Subcutaneous abdominal adipose tissue (tissue), 5 donors: ENCODE results near the gene GCSH.

Experiments used
- H3K27ac ChIP-seq: one replicate; pipeline ENCODE4 v1.7.0; 2013; ENCODE audit warnings: low read depth, mild to moderate bottlenecking, inconsistent platforms, low read length, moderate library complexity
- H3K27me3 ChIP-seq, 5 donors: one replicate each; pipeline ENCODE4 v1.7.0; 2013; ENCODE audit warnings: low read length in 5 of 5, inconsistent platforms in 1 of 5; ENCODE audit not compliant: control insufficient read depth in 5 of 5, insufficient read depth in 4 of 5
- H3K36me3 ChIP-seq, 5 donors: one replicate each; pipeline ENCODE4 v1.7.0; 2013; ENCODE audit warnings: low read length in 5 of 5; ENCODE audit not compliant: control insufficient read depth in 5 of 5, insufficient read depth in 5 of 5
- H3K4me1 ChIP-seq, 5 donors: one replicate each; pipeline ENCODE4 v1.7.0; 2013; ENCODE audit warnings: low read length in 5 of 5, mild to moderate bottlenecking in 3 of 5, moderate library complexity in 1 of 5; ENCODE audit not compliant: control insufficient read depth in 5 of 5, insufficient read depth in 5 of 5
- H3K4me3 ChIP-seq, 5 donors: one replicate each; pipeline ENCODE4 v1.7.0; 2013; ENCODE audit warnings: low read length in 5 of 5, low read depth in 1 of 5
- H3K9ac ChIP-seq, 5 donors: one replicate each; pipeline ENCODE4 v1.7.0; 2013; ENCODE audit warnings: low read length in 5 of 5, mild to moderate bottlenecking in 4 of 5, moderate library complexity in 3 of 5
- H3K9me3 ChIP-seq, 5 donors: one replicate each; pipeline ENCODE4 v1.7.0; 2013; ENCODE audit warnings: low read length in 5 of 5; ENCODE audit not compliant: control insufficient read depth in 5 of 5
- donor health status: healthy.
- donor health status: healthy.
- donor health status: healthy.
- donor health status: healthy.
- donor health status: healthy.

Gene GCSH

GRCh38 chr16:81035975-81036750 lies 60.0 kb downstream of the GCSH start:
- Histone ChIP-seq H3K9me3 (no peaks in the 10 kb centered on the region), H3K9ac (peak overlapping the region; percentile 86 to 91 (median 88)), H3K36me3 (peaks cover 0 to 7% (median 0%) of the 10 kb centered on the region in 5 donors), H3K4me1 (peaks cover 4 to 25% (median 20%) of the 10 kb centered on the region in 5 donors), H3K27ac (peak overlapping the region; percentile 70), H3K4me3 (peak overlapping the region; percentile 78 to 91 (median 81)), H3K27me3 (no peaks in the 10 kb centered on the region)

DNA sequence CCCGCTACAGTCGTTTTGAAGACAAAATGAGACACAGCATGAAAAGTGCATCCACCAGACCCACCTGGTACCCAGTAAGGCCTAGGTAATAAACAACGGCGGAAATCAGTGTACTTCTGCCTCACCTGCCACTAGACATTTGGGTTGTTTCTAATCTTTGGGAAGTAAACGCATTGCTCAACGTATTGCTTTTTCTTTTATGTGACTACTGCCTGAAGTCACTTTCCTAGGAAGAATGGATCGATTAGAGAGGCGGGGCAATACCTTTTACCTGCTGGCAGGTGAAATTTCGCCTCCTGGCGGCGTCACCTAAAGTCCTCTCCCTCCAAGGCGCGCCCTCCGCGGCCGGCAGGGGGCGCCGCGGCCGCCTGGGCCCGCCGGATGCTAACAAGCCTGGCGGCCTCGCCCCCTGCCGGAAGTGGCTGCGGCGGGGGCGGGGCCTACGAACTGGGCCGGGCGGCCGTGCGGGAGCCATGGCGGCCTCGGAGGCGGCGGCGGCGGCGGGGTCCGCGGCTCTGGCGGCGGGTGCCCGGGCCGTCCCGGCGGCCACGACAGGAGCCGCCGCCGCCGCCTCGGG lies 60.7 kb downstream of the GCSH start, which contains the start of gene ATMIN:
Gene ATMIN (plus strand): TSS at position 445 of the 577 bp plus-strand sequence. CDS start 29 bp downstream, at position 474.
- H3K27ac ChIP-seq = peak within 1 kb of the TSS; percentile 70
- H3K9ac ChIP-seq = peak within 1 kb of the TSS; percentile 86 to 91 (median 88)
- peaks cover 0 to 7% (median 0%) of the 10 kb centered on the region in 5 donors for H3K36me3 ChIP-seq
- H3K9me3 ChIP-seq = no peaks in the 10 kb centered on the region
- no peaks in the 10 kb centered on the region for H3K27me3 ChIP-seq
- peaks cover 4 to 25% (median 20%) of the 10 kb centered on the region in 5 donors for H3K4me1 ChIP-seq
- peak within 1 kb of the TSS; percentile 78 to 91 (median 81) for H3K4me3 ChIP-seq
